COLO829 (cell line): ENCODE results near the gene CCZ1.
"Not testable (repeated sequence)": the region's sequence is repeated elsewhere in the genome, so short reads cannot be mapped to it uniquely, and the experiment has no call there.

ENCODE experiments used
- DNase-seq: peaks from one replicate; pipeline ENCODE4 v3.0.0; 2012; ENCODE audit warnings: low spot score

Gene CCZ1

DNA sequence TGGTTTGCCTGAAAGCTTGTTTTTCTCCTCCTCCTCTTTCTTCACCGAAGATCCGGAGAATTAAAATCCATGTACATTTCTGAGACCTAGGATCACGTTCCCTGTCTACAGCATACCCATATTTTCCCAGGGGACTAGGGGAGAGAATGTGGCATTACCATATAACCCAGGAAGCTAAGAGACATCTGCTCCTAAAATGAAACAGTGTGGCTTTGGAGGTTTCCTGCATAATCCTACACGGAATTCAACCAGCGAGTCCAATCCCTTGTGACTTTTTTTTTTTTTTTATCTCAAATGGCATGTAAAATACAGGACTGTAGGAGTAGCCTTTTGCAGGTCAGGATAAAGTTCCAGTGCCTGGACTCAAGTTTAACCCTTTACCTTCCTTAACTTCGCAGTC, 10.3 kb downstream of the CCZ1 start:
- not testable (repeated sequence) for DNase-seq

DNA sequence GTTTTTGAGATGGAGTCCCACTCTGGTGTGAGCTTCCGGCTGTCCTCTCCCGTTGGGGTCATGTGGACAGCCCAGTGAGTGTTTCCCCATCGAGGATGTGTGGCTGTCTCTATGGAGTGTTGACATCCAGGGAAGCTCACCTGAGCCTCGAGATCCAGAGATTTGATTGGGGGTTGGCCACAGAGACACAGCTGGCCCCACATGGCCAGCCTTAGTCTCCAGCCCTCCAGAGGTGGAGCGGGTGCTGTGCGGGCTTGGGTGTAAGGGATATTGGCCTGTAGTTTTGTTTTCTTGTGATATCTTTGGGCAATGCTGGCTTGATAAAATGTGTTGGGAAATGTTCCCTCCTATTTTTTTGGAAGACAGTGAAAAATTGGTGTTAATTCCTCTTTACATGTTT, 18.0 kb downstream of the CCZ1 start:
- DNase-seq = not testable (repeated sequence)

DNA sequence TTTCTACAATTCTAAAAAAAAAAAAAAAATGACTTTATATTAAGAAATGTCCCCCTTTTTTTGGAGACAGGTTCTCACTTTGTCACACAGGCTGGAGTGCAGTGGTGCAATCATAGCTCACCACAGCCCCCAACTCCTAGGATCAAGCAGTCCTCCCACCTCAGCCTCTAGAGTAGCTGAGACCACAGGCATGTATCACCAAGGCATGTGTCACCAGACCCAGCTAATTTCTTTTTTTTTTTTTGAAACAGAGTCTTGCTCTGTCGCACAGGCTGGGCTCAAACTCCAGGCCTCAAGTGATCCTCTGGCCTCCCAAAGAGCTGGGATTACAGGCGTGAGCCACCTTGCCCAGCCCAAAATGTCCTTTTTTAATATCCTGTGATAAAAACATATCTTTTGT, 25.6 kb downstream of the CCZ1 start:
- DNase-seq = not testable (repeated sequence)

DNA sequence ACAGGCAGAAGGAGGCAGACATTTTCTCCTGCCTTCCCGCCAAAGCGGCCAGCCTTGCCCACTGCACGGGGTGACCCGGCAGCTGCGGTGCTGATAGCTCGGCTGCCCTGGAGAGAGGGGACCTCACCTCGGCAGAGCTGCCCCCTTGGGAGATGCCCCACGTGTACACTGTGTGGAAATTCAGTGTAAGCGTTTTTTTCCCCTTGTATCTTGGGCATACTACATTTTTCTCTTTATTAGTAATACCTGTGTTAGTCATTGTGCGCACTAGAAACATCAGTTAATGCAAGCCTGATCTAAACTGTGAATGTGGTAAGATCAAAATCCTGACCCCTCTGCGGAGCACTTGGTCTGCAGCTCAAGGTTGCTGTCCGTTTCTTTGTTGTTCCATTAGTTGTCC, 26.1 kb downstream of the CCZ1 start:
- not testable (repeated sequence) for DNase-seq

DNA sequence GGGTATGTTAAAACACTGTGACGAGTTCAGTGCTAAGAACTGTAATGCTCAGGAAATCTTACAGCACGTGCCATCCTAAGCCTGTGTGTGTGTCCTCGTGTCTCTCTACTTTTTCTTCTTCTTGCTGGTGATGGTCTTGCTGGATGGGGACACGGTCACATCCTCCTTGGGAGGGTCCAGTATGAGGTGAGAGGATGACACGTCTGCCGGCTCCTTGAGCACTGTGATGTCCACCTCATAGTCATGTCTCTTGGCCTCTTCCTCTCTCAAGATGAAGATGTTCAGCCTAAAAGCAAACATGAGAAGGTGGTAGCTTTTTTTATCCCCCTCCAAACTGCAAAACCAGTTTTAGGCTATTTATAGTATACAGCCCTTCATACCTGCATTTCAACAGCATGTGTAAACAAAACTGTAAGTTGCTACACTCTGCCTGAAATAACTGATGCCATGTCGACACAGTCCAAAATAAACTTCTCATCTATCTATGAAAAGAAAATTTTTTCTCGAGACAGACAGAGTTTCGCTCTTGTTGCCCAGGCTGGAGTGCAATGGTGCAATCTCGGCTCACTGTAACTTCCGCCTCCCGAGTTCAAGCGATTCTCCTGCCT, 27.8 kb downstream of the CCZ1 start:
- not testable (repeated sequence) for DNase-seq

DNA sequence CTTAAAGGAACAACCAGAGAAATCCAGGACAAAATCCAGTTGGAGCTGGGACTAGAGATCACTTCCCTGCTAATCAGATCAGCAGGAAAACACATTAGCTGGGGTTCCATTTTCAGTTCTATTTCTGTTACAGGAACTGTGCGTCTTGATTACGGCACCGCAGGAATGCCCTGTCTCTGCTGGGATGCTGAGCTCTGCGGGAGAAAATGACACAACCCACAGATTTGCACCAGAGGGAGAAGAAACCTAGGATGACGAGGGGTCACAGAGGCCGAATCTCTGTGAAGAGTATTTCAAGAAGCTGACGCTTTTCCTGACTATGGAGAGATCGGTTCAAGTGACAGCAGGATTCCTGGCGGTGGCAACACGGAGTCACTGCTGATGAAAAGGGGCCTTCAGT, 31.8 kb downstream of the CCZ1 start:
- not testable (repeated sequence) for DNase-seq

DNA sequence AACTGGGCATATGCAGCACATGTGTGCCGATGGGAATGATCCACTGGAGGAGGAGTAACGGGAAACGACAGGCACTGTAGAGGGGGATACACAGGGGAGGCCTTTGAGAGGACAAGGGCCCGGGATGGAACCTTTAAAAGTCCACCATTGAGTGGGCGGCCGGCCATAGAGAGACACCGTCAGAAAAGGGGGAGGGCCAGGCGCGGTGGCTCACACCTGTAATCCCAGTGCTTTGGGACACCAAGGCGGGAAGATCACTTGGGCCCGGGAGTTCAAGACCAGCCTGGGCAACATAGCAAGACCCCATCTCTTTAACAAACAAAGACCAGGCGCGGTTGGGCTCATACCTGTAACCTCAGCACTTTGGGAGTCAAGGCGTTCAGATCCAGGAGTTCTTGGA, 32.7 kb downstream of the CCZ1 start:
- not testable (repeated sequence) for DNase-seq

DNA sequence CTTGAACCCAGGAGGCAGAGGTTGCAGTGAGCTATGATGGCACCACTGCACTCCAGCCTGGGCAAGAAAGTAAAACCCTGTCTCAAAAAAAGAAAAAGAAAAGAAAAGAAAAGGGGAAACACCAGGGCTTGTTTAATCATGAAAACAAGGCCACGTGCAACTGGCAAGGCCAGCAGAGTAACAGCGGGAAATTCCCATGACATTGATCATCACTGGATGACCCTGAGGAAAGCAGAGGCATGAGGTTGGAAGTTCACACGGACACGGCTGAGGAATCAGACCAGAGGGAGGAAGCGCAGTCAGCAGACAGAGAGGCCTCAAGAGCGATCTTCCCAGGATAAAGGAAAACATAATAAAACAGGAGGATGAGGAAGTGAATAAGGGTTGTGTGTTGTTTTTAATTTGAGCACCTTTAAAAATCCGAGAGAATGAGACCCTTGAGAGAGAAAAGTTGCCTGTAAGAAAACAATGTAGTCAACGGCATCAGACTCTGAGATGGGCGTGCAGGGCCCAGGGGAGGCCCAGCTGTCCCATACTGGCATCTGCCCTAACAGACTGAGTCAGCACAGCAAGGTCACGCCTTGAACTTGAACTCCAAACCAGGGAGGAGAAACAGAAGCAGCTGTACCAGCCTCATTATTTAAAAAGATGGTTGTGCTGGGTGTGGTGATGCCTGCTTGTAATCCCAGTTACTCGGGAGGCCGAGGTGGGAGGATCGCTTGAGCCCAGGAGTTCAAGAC, 33.5 kb downstream of the CCZ1 start:
- not testable (repeated sequence) for DNase-seq

DNA sequence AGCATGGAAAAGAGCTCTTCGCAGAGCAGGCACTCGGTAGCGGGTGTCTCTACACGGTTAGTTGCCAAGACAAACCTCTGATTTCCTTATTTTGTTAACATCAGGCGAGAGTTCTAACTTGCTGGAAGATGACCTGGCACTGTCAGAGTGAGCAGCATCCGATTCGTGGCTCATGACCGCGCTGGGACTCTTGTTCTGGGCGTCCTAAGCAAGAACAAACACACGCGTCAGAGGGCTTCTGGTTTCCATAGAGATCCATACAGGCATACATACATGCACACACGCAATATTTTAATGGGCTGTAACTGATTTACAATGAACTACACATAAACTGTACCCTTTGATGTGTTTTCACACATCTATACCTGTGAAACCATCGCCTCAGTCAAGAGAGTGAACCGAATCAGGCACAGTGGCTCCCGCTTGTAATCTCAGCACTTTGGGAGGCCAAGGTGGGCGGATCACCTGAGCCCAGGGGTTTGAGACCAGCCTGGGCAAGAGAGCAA, 36.5 kb downstream of the CCZ1 start:
- DNase-seq = not testable (repeated sequence)

DNA sequence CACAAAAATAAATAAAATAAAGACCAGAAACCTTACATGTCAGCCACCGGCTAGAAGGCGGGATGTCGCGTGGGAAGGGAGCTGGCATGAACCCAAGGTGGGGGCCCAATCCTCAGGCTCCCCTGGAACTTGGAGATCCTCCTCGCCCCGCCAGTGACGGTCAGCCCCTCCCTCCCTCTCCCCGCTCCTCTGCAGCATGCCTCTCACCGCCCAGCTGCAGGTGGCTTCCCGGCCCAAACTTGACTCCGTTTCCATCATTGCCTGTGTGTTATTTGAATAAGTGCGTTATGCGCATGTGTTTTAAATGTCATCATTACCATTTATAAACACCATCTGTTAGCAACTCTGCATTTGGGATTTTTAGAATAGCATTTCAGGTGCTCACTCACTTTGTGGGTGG, 64.7 kb downstream of the CCZ1 start:
- DNase-seq = not testable (repeated sequence)

DNA sequence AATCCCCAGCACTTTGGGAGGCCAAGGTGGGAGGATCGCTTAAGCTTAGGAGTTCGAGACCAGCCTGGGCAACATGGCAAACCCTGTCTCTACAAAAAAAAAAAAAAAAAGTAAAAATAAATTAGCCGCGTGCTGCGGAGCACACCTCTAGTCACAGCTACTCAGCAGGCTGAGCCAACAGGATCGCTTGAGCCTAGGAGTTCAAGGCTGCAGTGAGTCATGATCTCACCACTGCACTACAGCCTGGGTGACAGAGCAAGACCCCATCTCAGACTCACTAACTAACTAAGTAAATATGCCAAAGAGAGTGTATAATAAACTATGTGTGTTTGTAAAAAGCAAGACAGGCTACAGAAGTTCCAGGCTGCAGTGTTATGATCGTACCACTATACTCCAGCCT, 65.3 kb downstream of the CCZ1 start:
- not testable (repeated sequence) for DNase-seq

DNA sequence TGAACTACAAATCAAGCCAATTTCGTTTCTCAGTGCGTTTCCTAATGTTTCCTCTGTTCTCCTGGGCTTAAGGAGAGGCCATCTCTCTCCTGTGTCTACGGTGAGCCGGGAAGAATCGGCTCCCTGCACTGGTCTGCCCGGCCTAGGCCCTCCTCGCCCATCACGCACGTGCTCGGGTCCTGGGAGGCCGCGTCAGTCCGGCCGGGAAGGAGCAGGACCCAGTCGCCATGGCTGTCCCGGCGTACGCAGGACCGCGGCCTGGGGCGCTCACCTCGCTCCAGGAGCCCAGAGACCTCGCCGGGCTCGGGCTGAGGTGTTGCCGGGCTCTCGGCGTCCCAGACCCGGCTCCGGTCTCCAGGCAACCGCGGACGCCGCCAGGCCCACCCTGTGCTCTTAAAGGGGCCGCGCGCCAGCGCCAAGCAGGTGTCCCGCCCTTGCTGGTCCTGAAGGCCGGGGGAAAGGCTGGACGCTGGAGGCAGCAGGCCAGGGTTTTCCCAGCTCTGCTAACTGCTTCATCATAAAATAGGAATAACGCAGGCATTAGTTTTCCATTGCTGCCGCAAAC, 71.9 kb downstream of the CCZ1 start, which contains the start of gene RSPH10B:
Gene RSPH10B (minus strand): TSS at position 343 of the 565 bp plus-strand sequence. CDS start 3,573 bp downstream, outside the sequence.
- DNase-seq = not testable (repeated sequence)

DNA sequence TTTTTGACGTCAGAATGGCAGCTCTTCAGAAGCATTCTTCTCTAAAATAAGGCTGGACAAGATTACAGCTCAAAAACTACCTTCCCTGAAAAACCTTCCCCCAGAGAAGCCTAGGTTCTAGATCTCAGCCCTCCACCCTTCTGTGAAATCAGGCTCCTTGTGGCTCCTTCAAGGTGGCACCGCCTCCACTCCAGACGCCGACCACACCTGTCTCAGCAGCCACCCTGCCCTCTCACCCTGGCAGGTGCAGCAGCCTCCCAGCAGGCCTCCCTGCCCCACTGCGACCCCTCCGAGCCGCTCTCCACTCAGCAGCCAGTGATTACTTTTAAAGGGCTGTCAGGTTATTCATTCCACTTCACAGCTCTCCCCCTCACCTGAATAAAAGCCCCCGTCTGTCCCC, 75.0 kb downstream of the CCZ1 start:
- not testable (repeated sequence) for DNase-seq
